K562 (cell line): ENCODE measurements around the gene TBC1D16. TPM values are rescaled to one million over a fixed set of nuclear protein-coding genes. Genes with fewer than 3 reads are reported as not detected.

Experiments used
- ARID3A ChIP-seq: IDR thresholded peaks from 2 replicates; pipeline ENCODE4 v1.6.1; 2012; ENCODE audit warnings: low read depth, low read length, improper control_type of control experiment, borderline replicate concordance
- BRF2 ChIP-seq: IDR thresholded peaks from 3 replicates; pipeline ENCODE4 v1.6.1; 2011; ENCODE audit warnings: borderline replicate concordance, mild to moderate bottlenecking; ENCODE audit not compliant: insufficient read length, insufficient read depth
- E2F3 ChIP-seq: fragments of 250-450 bp; sonication (Bioruptor Pico); IDR thresholded peaks from 2 replicates; pipeline ENCODE4 v1.4.0; 2020; ENCODE audit warnings: mild to moderate bottlenecking
- E2F5 ChIP-seq: sonication (generic); formaldehyde crosslinking; IDR thresholded peaks from 2 replicates; pipeline ENCODE4 v1.8.0; 2022; ENCODE audit warnings: mild to moderate bottlenecking, missing genetic modification reagents
- HNRNPL ChIP-seq: fragments of 200-400 bp; formaldehyde crosslinking; IDR thresholded peaks from 2 replicates; pipeline ENCODE4 v1.6.1; 2017; ENCODE audit warnings: low read depth, mild to moderate bottlenecking, low read length
- JUN ChIP-seq, 2 experiments: sonication (generic) in 1 of 2; formaldehyde crosslinking in 1 of 2; IDR thresholded peaks; 2 replicates each; pipeline versions ENCODE4 v1.6.1 to v1.8.0; 2012 to 2022; ENCODE audit warnings: borderline replicate concordance in 2 of 2, mild to moderate bottlenecking in 2 of 2, improper control_type of control experiment in 1 of 2, low read depth in 1 of 2, low read length in 1 of 2, missing genetic modification reagents in 1 of 2
- MYC ChIP-seq, 2 experiments: fragments of 250-450 bp in 1 of 2; sonication (Bioruptor Pico) in 1 of 2; IDR thresholded peaks; 2 replicates each; pipeline versions ENCODE4 v1.5.1 to v1.6.1; 2012 to 2021; ENCODE audit warnings: low read depth in 2 of 2, borderline replicate concordance in 1 of 2, improper control_type of control experiment in 1 of 2, low read length in 1 of 2, mild to moderate bottlenecking in 1 of 2, moderate library complexity in 1 of 2
- PBX2 ChIP-seq, 2 experiments: IDR thresholded peaks in 1 of 2; conservative IDR thresholded peaks in 1 of 2; 2 replicates each; pipeline ENCODE4 v1.6.1; 2016; ENCODE audit warnings: low read depth in 2 of 2, mild to moderate bottlenecking in 1 of 2, missing compliant biosample characterization in 1 of 2, missing genetic modification characterization in 1 of 2, moderate library complexity in 1 of 2
- PPARD ChIP-seq: fragments of 250-450 bp; sonication (Bioruptor Pico); IDR thresholded peaks from 2 replicates; pipeline ENCODE4 v1.8.0; 2022; ENCODE audit warnings: inconsistent platforms, mild to moderate bottlenecking, moderate library complexity
- SAFB2 ChIP-seq: fragments of 200-400 bp; formaldehyde crosslinking; IDR thresholded peaks from 2 replicates; pipeline ENCODE4 v1.6.1; 2018; ENCODE audit warnings: borderline replicate concordance, low read length, low read depth, moderate library complexity; ENCODE audit not compliant: severe bottlenecking
- ZFP1 ChIP-seq: fragments of 450-650 bp; formaldehyde crosslinking; IDR thresholded peaks from 2 replicates; pipeline ENCODE4 v1.4.0; 2020; ENCODE audit warnings: mild to moderate bottlenecking, mixed read lengths
- ZNF121 ChIP-seq: sonication (generic); formaldehyde crosslinking; conservative IDR thresholded peaks from 2 replicates; pipeline ENCODE4 v1.8.0; 2022; ENCODE audit warnings: missing genetic modification reagents
- ZNF224 ChIP-seq: sonication (generic); formaldehyde crosslinking; IDR thresholded peaks from 2 replicates; pipeline ENCODE4 v1.8.0; 2022; ENCODE audit warnings: mild to moderate bottlenecking, missing genetic modification reagents
- ZNF23 ChIP-seq: fragments of 250-450 bp; sonication (Bioruptor Pico); IDR thresholded peaks from 2 replicates; pipeline ENCODE4 v1.4.0; 2020; ENCODE audit warnings: mild to moderate bottlenecking
- ZNF512 ChIP-seq: IDR thresholded peaks from 2 replicates; pipeline ENCODE4 v1.6.1; 2016; ENCODE audit warnings: missing genetic modification characterization, missing compliant biosample characterization
- polyA plus RNA-seq, 8 experiments: library from polyadenylated mRNA; depleted of rRNA in 4 of 8; stranded (reverse) in 5 of 8; unstranded in 3 of 8; fragments of >200 nt; fragmentation: Nextera tagmentation in 2 of 8; fragmentation: Illumina TruSeq in 1 of 8; extraction: Ambion mirVana in 2 of 8; extraction: Trizol in 1 of 8; gene quantifications; 2 replicates each; pipeline versions ENCODE4 v1.2.1 to v1.2.3, GENCODE V29; 2011 to 2014; ENCODE audit warnings: inconsistent platforms in 1 of 8, missing spikeins in 1 of 8
- total RNA-seq, 7 experiments: library from RNA; depleted of rRNA in 6 of 7; stranded (reverse); fragments of >200 nt in 6 of 7; fragmentation: Illumina TruSeq in 2 of 7; extraction: Trizol in 2 of 7; gene quantifications; 2 replicates each; pipeline versions ENCODE4 v1.2.1 to v1.2.3, GENCODE V29; 2011 to 2021; ENCODE audit warnings: low replicate concordance in 1 of 7

TBC1D16 gene
- total and polyA plus RNA-seq, 9 of the 15 experiments (the other 6 are each of a cell fraction or from before 2014, with no cell fraction given), result 0.01 to 0.20 (median 0.03) TPM; not detected in 1

- no peak for TF ChIP-seq PBX2 (CRISPR knock-in tag; IDR thresholded peaks at IDR 0.05; ENCODE audit: low read depth)
- TF ChIP-seq PBX2 (tag; conservative IDR thresholded peaks at IDR 0.05; ENCODE audit: low read depth), result no peak
- no peak for TF ChIP-seq ZNF512 (tag)
- no peak for TF ChIP-seq ZFP1 (CRISPR knock-in tag)
- no peak for TF ChIP-seq E2F5 (CRISPR knock-in tag)
- peak; percentile 59; the same call in 1 of the 2 replicates for TF ChIP-seq JUN (IDR thresholded peaks at IDR 0.05; ENCODE audit: borderline replicate concordance, low read depth, low read length)
- no peak for TF ChIP-seq JUN (CRISPR knock-in tag; IDR thresholded peaks at IDR 0.05; ENCODE audit: borderline replicate concordance)
- no peak for TF ChIP-seq PPARD
- no peak for TF ChIP-seq HNRNPL
- TF ChIP-seq ZNF121 (CRISPR knock-in tag), result no peak
- TF ChIP-seq ZNF224, result no peak
- TF ChIP-seq ZNF23, result no peak
- TF ChIP-seq SAFB2, result no peak
- TF ChIP-seq MYC (IDR thresholded peaks at IDR 0.05; ENCODE audit: low read depth, low read length), result peak; percentile 60
- TF ChIP-seq MYC (CRISPR knock-in tag; IDR thresholded peaks at IDR 0.05; ENCODE audit: borderline replicate concordance, low read depth), result no peak
- no peak for TF ChIP-seq ARID3A
- TF ChIP-seq BRF2, result no peak
- TF ChIP-seq E2F3 (CRISPR knock-in tag), result no peak
Measured at GRCh38 chr17:80068301-80069222, 32.9 kb upstream of the TBC1D16 start (continued).
